ENCODE results near the gene ITK.

- TF ChIP-seq, protein P1, sequence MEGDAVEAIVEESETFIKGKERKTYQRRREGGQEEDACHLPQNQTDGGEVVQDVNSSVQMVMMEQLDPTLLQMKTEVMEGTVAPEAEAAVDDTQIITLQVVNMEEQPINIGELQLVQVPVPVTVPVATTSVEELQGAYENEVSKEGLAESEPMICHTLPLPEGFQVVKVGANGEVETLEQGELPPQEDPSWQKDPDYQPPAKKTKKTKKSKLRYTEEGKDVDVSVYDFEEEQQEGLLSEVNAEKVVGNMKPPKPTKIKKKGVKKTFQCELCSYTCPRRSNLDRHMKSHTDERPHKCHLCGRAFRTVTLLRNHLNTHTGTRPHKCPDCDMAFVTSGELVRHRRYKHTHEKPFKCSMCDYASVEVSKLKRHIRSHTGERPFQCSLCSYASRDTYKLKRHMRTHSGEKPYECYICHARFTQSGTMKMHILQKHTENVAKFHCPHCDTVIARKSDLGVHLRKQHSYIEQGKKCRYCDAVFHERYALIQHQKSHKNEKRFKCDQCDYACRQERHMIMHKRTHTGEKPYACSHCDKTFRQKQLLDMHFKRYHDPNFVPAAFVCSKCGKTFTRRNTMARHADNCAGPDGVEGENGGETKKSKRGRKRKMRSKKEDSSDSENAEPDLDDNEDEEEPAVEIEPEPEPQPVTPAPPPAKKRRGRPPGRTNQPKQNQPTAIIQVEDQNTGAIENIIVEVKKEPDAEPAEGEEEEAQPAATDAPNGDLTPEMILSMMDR (IDR thresholded peaks at IDR 0.05) = no peak
- TF ChIP-seq POLR2A (IDR thresholded peaks at IDR 0.05) = peak in 1 of 2 donors; percentile 7
Observed at GRCh38 chr5:157233515-157233914, 52.9 kb downstream of the ITK start.
